OCI-LY1 (cell line): ENCODE results near the gene SESN1.

Experiments used
- CTCF ChIP-seq: fragments of 200-600 bp; sonication (generic), shearing (Covaris generic); IDR thresholded peaks from 2 replicates; pipeline ENCODE4 v1.5.1; 2017; ENCODE audit warnings: mild to moderate bottlenecking, antibody characterized with exemption, low read length, moderate library complexity, mixed read lengths
- EZH2 ChIP-seq: fragments of 200-600 bp; sonication (generic), shearing (Covaris generic); IDR thresholded peaks from 2 replicates; pipeline ENCODE4 v1.8.0; 2017; ENCODE audit warnings: borderline replicate concordance, mixed run types, mild to moderate bottlenecking, antibody characterized with exemption, low read length, moderate library complexity, mixed read lengths

DNA sequence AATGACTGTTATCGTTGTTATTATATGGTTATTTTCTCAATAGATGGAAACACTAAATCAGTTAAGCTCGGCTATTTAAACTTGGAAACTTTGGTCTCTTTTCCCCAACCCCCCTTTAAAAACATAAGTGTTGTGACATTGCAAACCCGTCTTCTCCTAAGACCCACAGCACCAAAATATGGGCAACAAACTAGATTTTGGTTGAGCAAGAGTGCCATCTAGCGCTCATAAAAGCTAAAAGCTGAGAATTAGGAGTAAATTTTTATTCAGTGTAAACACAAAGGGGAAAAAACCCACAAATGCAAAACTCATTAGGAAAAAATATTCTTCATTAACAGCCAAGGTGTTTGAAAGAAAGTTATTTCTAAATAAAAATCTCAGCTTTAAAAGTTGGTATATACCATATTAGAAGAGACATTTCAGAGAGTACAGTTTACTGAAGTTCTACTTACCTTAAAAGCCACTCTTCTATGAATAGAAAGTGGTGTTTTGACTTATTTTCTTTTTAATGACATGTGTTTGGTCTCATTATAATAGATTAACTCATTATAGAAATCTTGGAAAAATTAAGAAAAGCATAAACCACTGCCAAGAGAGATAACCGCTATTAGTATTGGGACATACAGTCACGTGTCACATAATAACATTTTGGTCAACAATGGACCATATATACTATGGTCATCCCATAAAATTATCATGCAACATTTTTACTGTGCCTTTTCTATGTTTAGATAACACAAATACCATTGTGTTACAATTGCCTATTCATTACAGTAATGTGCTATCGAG is 21.1 kb downstream of the SESN1 start:
- peak; percentile 64; the same call in 1 of the 2 replicates for TF ChIP-seq CTCF
- no peak for TF ChIP-seq EZH2
